ENCODE data around the gene C17orf100. TPM values are rescaled to one million over a fixed set of nuclear protein-coding genes. Genes with fewer than 3 reads are reported as not detected.

Gene C17orf100
- total and polyA plus RNA-seq, 9 of the 15 experiments (the other 6 are each of a cell fraction or from before 2014, with no cell fraction given): 0.04 to 1.7 (median 0.43) TPM

- 11% methylated on average over 1 of the region's 3 CpGs for WGBS (ENCODE audit: insufficient coverage, low coverage, missing lambda C conversion rate)
- Histone ChIP-seq H3K27ac (ENCODE audit: extremely low read depth, low read depth, low read length) (no peak overlapping the region), H2AFZ (ENCODE audit: low read depth, low read length) (no peak overlapping the region), H3K36me3 (ENCODE audit: control insufficient read depth, insufficient read depth, low read length) (no peaks in the 10 kb centered on the region), H3K4me3 (no peak overlapping the region), H3K9me3 (replicated peaks; ENCODE audit: control insufficient read depth, insufficient read depth, low read depth, low read length) (no peaks in the 10 kb centered on the region), H3K4me2 (ENCODE audit: insufficient read depth, low read length) (no peak overlapping the region), H3K9ac (ENCODE audit: insufficient read depth in 1 of 2, low read depth in 2 of 2, low read length in 2 of 2) (no peak overlapping the region), H4K20me1 (replicated peaks; ENCODE audit: control insufficient read depth, insufficient read depth, low read length) (no peaks in the 10 kb centered on the region), H3K4me1 (replicated peaks in 1 of 2; ENCODE audit: control insufficient read depth in 2 of 2, insufficient read depth in 2 of 2, low read length in 2 of 2) (no peaks in the 10 kb centered on the region), H3K79me2 (ENCODE audit: control insufficient read depth, insufficient read depth, low read length) (no peaks in the 10 kb centered on the region), H3K9me1 (ENCODE audit: control insufficient read depth, insufficient read depth, low read length) (no peaks in the 10 kb centered on the region), H3K27me3 (ENCODE audit: control insufficient read depth in 2 of 2, insufficient read depth in 2 of 2, low read length in 2 of 2) (peaks cover 10 to 42% of the 10 kb centered on the region in 2 experiments; a peak in 4 of 5 replicates)
- in situ Hi-C loops (cut with MboI): no loop called here
- BruUV-seq (replicated peaks): no TSS peak
- no peak for TF ChIP-seq PATZ1 (CRISPR knock-in tag; IDR thresholded peaks at IDR 0.05; ENCODE audit: borderline replicate concordance)
- no peak for TF ChIP-seq E2F1 (CRISPR knock-in tag; IDR thresholded peaks at IDR 0.05)
- no peak for TF ChIP-seq TCF7L2 (IDR thresholded peaks at IDR 0.05; ENCODE audit: low read depth, low read length)
- CTCF ChIA-PET (ENCODE audit: low intra/inter-chr PET ratio): no interaction called here
- POLR2A ChIA-PET: interaction anchor here (0.6 kb wide), 1 partner anchor 976 kb away, joined by 3 read pairs; no protein-coding TSS in a partner anchor
- intact Hi-C loops (cut with micrococcal nuclease): no loop called here
- no peak for DNase-seq (ENCODE audit: extremely low read depth in 1 of 4, low spot score in 3 of 4)
- ATAC-seq: no peak
- no peak for FAIRE-seq
These were observed 31.6 kb downstream of the C17orf100 start for GRCh38 chr17:6683081-6683684.

Data from K562 (cell line).